DND-41 (cell line): ENCODE measurements around the gene FREM1.

Experiments used
- ATAC-seq: fragments of 200-7000 bp; cut with Tn5 transposase; 3 replicates; pipeline ENCODE4 v1.9.1; 2021; ENCODE audit warnings: low read depth; ENCODE audit not compliant: insufficient read depth
- DNase-seq: peaks from one replicate; pipeline ENCODE4 v3.0.0-alpha.2; 2020
- H2AFZ ChIP-seq: 2 replicates; pipeline ENCODE4 v1.6.0; 2012; ENCODE audit warnings: low read depth, low read length
- H3K27ac ChIP-seq: 2 replicates; pipeline ENCODE4 v1.5.1; 2012; ENCODE audit warnings: low read length, inconsistent platforms
- H3K27me3 ChIP-seq: fragments of 200-600 bp; sonication (generic); 2 replicates; pipeline ENCODE4 v1.6.0; 2012; ENCODE audit warnings: low read length, mild to moderate bottlenecking, inconsistent platforms; ENCODE audit not compliant: insufficient read depth, poor library complexity
- H3K36me3 ChIP-seq: 2 replicates; pipeline ENCODE4 v1.5.1; 2012; ENCODE audit warnings: low read length, inconsistent platforms; ENCODE audit not compliant: insufficient read depth
- H3K4me1 ChIP-seq: 2 replicates; pipeline ENCODE4 v1.5.1; 2012; ENCODE audit warnings: mild to moderate bottlenecking, low read length; ENCODE audit not compliant: insufficient read depth
- H3K4me2 ChIP-seq: 2 replicates; pipeline ENCODE4 v1.6.0; 2012; ENCODE audit warnings: mild to moderate bottlenecking, moderate library complexity, low read length, inconsistent platforms; ENCODE audit not compliant: insufficient read depth
- H3K4me3 ChIP-seq, 2 experiments: fragments of 200-600 bp in 1 of 2; shearing (Covaris generic) in 1 of 2; 2 replicates each; pipeline ENCODE4 v1.5.1; 2012 to 2016; ENCODE audit warnings: inconsistent platforms in 2 of 2, low read length in 2 of 2, mild to moderate bottlenecking in 2 of 2, low read depth in 1 of 2, moderate library complexity in 1 of 2
- H3K79me2 ChIP-seq: 2 replicates; pipeline ENCODE4 v1.6.0; 2012; ENCODE audit warnings: low read length, inconsistent platforms; ENCODE audit not compliant: insufficient read depth
- H3K9ac ChIP-seq: 2 replicates; pipeline ENCODE4 v1.6.0; 2012; ENCODE audit warnings: low read depth, mild to moderate bottlenecking, inconsistent platforms, low read length, moderate library complexity
- H3K9me3 ChIP-seq: 2 replicates; pipeline ENCODE4 v1.5.1; 2012; ENCODE audit warnings: low read length, moderate library complexity, mild to moderate bottlenecking, inconsistent platforms; ENCODE audit not compliant: insufficient read depth, severe bottlenecking
- H4K20me1 ChIP-seq: 2 replicates; pipeline ENCODE4 v1.6.0; 2012; ENCODE audit warnings: low read length; ENCODE audit not compliant: insufficient read depth
- EZH2 ChIP-seq: IDR thresholded peaks from 3 replicates; pipeline ENCODE4 v1.6.1; 2012; ENCODE audit warnings: borderline replicate concordance, low read depth, mild to moderate bottlenecking, moderate library complexity, low read length, inconsistent platforms; ENCODE audit not compliant: severe bottlenecking
- TF ChIP-seq, protein P1 (sequence below): IDR thresholded peaks from 2 replicates; pipeline ENCODE4 v1.5.1; 2012; ENCODE audit warnings: borderline replicate concordance, low read length, moderate library complexity, mild to moderate bottlenecking; ENCODE audit not compliant: poor library complexity, severe bottlenecking; ENCODE audit errors: extremely low read depth

FREM1 gene

DNA sequence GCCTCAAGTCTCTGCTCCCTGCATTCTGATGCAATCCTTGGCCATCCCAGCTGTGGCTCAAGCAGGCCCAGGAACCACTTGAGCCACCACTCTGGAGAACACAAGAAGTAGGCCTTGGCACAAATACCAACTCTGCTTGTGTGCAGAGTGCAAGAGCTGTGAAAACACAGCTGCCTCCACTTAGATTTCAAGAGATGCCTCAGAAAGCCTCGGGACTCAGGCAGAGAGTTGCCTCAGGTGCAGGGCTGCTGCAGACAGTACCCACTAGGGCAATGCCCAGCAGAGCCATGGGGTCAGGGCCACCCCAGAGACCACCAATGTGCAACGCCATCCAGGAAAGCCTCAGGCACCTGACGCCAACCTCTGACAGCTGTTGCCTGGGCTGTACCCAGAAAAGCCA lies 82.4 kb downstream of the FREM1 start:
- H3K4me3 ChIP-seq: no peak overlapping the region
- H3K4me2 ChIP-seq: no peak overlapping the region
- H3K9me3 ChIP-seq: no peaks in the 10 kb centered on the region
- DNase-seq (no peak), ATAC-seq (no peak)
- H3K27ac ChIP-seq: no peak overlapping the region
- no peak overlapping the region for H2AFZ ChIP-seq
- no peaks in the 10 kb centered on the region for H3K27me3 ChIP-seq
- TF ChIP-seq EZH2: no peak
- TF ChIP-seq, protein P1, sequence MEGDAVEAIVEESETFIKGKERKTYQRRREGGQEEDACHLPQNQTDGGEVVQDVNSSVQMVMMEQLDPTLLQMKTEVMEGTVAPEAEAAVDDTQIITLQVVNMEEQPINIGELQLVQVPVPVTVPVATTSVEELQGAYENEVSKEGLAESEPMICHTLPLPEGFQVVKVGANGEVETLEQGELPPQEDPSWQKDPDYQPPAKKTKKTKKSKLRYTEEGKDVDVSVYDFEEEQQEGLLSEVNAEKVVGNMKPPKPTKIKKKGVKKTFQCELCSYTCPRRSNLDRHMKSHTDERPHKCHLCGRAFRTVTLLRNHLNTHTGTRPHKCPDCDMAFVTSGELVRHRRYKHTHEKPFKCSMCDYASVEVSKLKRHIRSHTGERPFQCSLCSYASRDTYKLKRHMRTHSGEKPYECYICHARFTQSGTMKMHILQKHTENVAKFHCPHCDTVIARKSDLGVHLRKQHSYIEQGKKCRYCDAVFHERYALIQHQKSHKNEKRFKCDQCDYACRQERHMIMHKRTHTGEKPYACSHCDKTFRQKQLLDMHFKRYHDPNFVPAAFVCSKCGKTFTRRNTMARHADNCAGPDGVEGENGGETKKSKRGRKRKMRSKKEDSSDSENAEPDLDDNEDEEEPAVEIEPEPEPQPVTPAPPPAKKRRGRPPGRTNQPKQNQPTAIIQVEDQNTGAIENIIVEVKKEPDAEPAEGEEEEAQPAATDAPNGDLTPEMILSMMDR: no peak
- no peaks in the 10 kb centered on the region for H3K4me1 ChIP-seq
- H4K20me1 ChIP-seq: no peaks in the 10 kb centered on the region
- no peak overlapping the region for H3K9ac ChIP-seq
- H3K79me2 ChIP-seq: no peaks in the 10 kb centered on the region
- no peaks in the 10 kb centered on the region for H3K36me3 ChIP-seq

DNA sequence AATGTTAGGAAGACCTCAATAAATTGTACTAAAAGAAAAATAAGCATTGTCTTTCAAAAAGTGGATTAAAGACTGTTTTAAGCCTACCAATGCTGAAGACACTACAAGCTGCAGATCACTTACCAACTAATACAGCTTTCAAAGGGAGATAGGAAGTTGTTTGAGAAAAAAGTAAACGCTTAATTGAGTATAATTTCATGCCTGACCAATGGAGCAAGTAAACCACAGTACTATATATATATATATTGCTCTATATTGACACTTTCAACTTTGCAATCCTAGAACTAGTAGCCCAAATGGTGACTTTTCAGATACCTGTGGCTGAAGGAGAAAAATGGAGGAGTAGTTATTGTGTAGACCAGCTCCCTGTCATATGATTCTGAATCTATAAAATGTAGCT lies 85.7 kb downstream of the FREM1 start:
- no peak for DNase-seq
- TF ChIP-seq EZH2: no peak
- TF ChIP-seq, protein P1: no peak

DNA sequence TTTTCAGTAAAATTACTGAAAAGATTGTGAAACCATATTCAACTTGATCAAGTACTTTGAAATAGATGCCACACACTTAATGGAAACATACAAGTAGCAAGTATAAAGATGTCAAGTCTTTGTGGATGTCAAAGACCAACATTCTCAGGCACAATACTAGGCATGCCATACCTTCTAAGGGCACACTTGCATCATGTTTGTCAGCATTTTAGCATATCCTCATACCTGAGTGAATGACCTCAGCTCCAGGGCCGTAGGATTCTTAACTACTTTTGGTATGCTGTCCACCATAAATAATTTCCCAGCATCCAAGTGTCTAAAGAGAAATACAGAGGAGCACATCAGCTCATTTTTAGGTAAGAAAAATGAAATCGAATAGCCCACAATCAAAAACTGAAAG lies 86.4 kb downstream of the FREM1 start:
- H4K20me1 ChIP-seq: no peaks in the 10 kb centered on the region
- no peak overlapping the region for H3K4me2 ChIP-seq
- H3K27ac ChIP-seq: no peak overlapping the region
- DNase-seq: no peak
- H3K4me3 ChIP-seq: no peak overlapping the region
- no peaks in the 10 kb centered on the region for H3K36me3 ChIP-seq
- no peak for ATAC-seq
- no peaks in the 10 kb centered on the region for H3K9me3 ChIP-seq
- H3K27me3 ChIP-seq: no peaks in the 10 kb centered on the region
- H2AFZ ChIP-seq: no peak overlapping the region
- no peak overlapping the region for H3K9ac ChIP-seq
- no peaks in the 10 kb centered on the region for H3K4me1 ChIP-seq
- H3K79me2 ChIP-seq: no peaks in the 10 kb centered on the region
- TF ChIP-seq, protein P1: no peak
- no peak for TF ChIP-seq EZH2

More for the DNA sequence above, 85.7 kb downstream of the FREM1 start:
- Histone ChIP-seq H3K79me2 (no peaks in the 10 kb centered on the region), H3K27me3 (no peaks in the 10 kb centered on the region), H3K9ac (no peak overlapping the region), H3K27ac (no peak overlapping the region), H3K4me3 (no peak overlapping the region), H3K9me3 (no peaks in the 10 kb centered on the region), H4K20me1 (no peaks in the 10 kb centered on the region), H3K4me1 (no peaks in the 10 kb centered on the region), H3K4me2 (no peak overlapping the region), H3K36me3 (no peaks in the 10 kb centered on the region), H2AFZ (no peak overlapping the region)
- no peak for ATAC-seq

DNA sequence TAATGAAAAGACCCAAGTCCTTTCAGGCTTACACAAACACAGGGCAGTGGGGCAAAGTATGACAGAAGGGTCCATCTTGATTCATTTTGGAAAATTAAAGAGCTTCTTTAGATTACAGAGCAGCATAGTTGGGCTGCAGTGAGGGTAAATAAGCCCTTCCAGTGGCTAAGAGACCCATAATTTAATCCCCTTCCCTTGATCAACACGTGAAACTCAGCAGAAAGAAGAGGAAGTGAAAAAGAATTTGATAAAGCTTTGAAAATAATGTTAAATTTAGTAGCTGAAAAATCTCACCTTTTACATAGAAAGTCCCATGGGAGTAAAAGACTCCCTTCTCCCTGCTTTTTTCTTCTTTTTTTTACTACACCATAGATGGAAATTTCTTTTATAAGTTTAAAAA lies 87.6 kb downstream of the FREM1 start:
- Histone ChIP-seq H3K4me1 (no peaks in the 10 kb centered on the region), H3K79me2 (no peaks in the 10 kb centered on the region), H3K9me3 (no peaks in the 10 kb centered on the region), H3K27ac (no peak overlapping the region), H3K27me3 (no peaks in the 10 kb centered on the region), H2AFZ (no peak overlapping the region), H3K4me2 (no peak overlapping the region), H3K36me3 (no peaks in the 10 kb centered on the region), H3K9ac (no peak overlapping the region), H3K4me3 (no peak overlapping the region), H4K20me1 (no peaks in the 10 kb centered on the region)
- DNase-seq: no peak
- ATAC-seq: no peak
- no peak for TF ChIP-seq EZH2
- TF ChIP-seq, protein P1: no peak
